Transverse colon (tissue), 4 donors: ENCODE results near the gene HPSE2. TPM values are rescaled to one million over a fixed set of nuclear protein-coding genes. Genes with fewer than 3 reads are reported as not detected.

Experiments used
- DNase-seq: peaks from one replicate; pipeline ENCODE4 v3.0.0-alpha.2; 2019
- H3K27ac ChIP-seq, 4 donors: fragments of 200-600 bp; sonication (generic); 2 replicates each; pipeline ENCODE4 v1.5.1; 2016 to 2018; ENCODE audit warnings: inconsistent platforms in 4 of 4
- H3K27me3 ChIP-seq: fragments of 200-600 bp; sonication (generic); 2 replicates; pipeline ENCODE4 v1.5.1; 2017; ENCODE audit warnings: inconsistent platforms
- H3K36me3 ChIP-seq, 4 donors: fragments of 200-600 bp; sonication (generic); 2 replicates each; pipeline ENCODE4 v1.5.1; 2017 to 2019; ENCODE audit warnings: inconsistent platforms in 4 of 4
- H3K4me1 ChIP-seq, 4 donors: fragments of 200-600 bp; sonication (generic); 2 replicates each; pipeline ENCODE4 v1.5.1; 2017 to 2020; ENCODE audit warnings: inconsistent platforms in 4 of 4
- H3K4me3 ChIP-seq, 4 donors: fragments of 200-600 bp; sonication (generic); 1 replicate in 1 of 4; 2 replicates in 3 of 4; pipeline versions ENCODE4 v1.5.1 to v1.6.1; 2017 to 2019; ENCODE audit warnings: inconsistent platforms in 4 of 4
- H3K9me3 ChIP-seq, 2 donors: fragments of 200-600 bp; sonication (generic); 2 replicates each; pipeline ENCODE4 v1.5.1; 2017 to 2019; ENCODE audit warnings: inconsistent platforms in 2 of 2
- CTCF ChIP-seq, 5 experiments: fragments of 200-600 bp in 3 of 5; fragments of 450-650 bp in 2 of 5; sonication (generic) in 3 of 5; IDR thresholded peaks; 1 replicate in 2 of 5; 2 replicates in 3 of 5; pipeline ENCODE4 v1.5.1; 2016 to 2017; ENCODE audit warnings: antibody characterized with exemption in 5 of 5, inconsistent platforms in 3 of 5, mild to moderate bottlenecking in 2 of 5, moderate library complexity in 1 of 5
- EP300 ChIP-seq: sonication (generic); formaldehyde crosslinking; IDR thresholded peaks from one replicate; pipeline ENCODE4 v1.6.1; 2017; ENCODE audit warnings: antibody characterized with exemption, low read depth
- POLR2A ChIP-seq: fragments of 450-650 bp; IDR thresholded peaks from one replicate; pipeline ENCODE4 v1.6.1; 2016; ENCODE audit warnings: antibody characterized with exemption, mild to moderate bottlenecking, moderate library complexity
- POLR2AphosphoS5 ChIP-seq, 3 donors: sonication (generic); formaldehyde crosslinking; IDR thresholded peaks; one replicate each; pipeline ENCODE4 v1.6.1; 2016; ENCODE audit warnings: antibody characterized with exemption in 3 of 3
- WGBS, 2 donors: methylation state at CpG; one replicate each; pipeline ENCODE4 v1.1.5; 2018; ENCODE audit warnings: low coverage in 1 of 2; 5-methylcytosine and 5-hydroxymethylcytosine counted together
- in situ Hi-C, 4 donors: fragments of 200-750 bp; cut with MboI; loops; one replicate each; pipeline versions ENCODE4 v1.15.0 to v1.15.1; 2017; ENCODE audit warnings: low sequenced_read_pairs in 3 of 4, low pct_ligation_motif_present in 1 of 4, low pct_unique_long_range_greater_than_20kb in 1 of 4
- intact Hi-C: fragments of 100-400 bp; cut with DNase I; formaldehyde crosslinking; loops from one replicate; pipeline ENCODE4 v1.15.1; 2023; ENCODE audit warnings: low total_unique reads
- total RNA-seq, 4 donors: library from RNA; depleted of rRNA; stranded (reverse); fragments of >200 nt; gene quantifications; one replicate each; pipeline ENCODE4 v1.1.0, GENCODE V29; 2016

Gene HPSE2
- total RNA-seq, 4 donors from 2014 or later = 2.2 to 3.0 TPM; not detected in 2

- Histone ChIP-seq H3K27ac (no peak overlapping the region), H3K27me3 (no peaks in the 10 kb centered on the region), H3K4me3 (no peak overlapping the region), H3K36me3 (no peaks in the 10 kb centered on the region), H3K9me3 (no peaks in the 10 kb centered on the region), H3K4me1 (no peaks in the 10 kb centered on the region)
- in situ Hi-C loops (no loop called here), intact Hi-C loops (no loop called here)
- DNase-seq = no peak
- no peak for TF ChIP-seq EP300
- TF ChIP-seq POLR2AphosphoS5 (IDR thresholded peaks at IDR 0.05) = no peak
- no peak for TF ChIP-seq CTCF (IDR thresholded peaks at IDR 0.05)
- TF ChIP-seq POLR2A = no peak
Observed at GRCh38 chr10:99062591-99062990, 173.1 kb downstream of the HPSE2 start.

GRCh38 chr10:99058762-99059161, 176.9 kb downstream of the HPSE2 start:
- Histone ChIP-seq H3K36me3 (no peaks in the 10 kb centered on the region), H3K27ac (no peak overlapping the region), H3K9me3 (no peaks in the 10 kb centered on the region), H3K4me3 (no peak overlapping the region), H3K4me1 (no peaks in the 10 kb centered on the region), H3K27me3 (no peaks in the 10 kb centered on the region)
- intact Hi-C loops = no loop called here
- no peak for DNase-seq
- TF ChIP-seq EP300 (no peak), POLR2AphosphoS5 (IDR thresholded peaks at IDR 0.05) (no peak), CTCF (IDR thresholded peaks at IDR 0.05) (no peak), POLR2A (no peak)
- in situ Hi-C loops = no loop called here

GRCh38 chr10:99057936-99058690, 177.5 kb downstream of the HPSE2 start:
- Histone ChIP-seq H3K4me3 (no peak overlapping the region), H3K9me3 (no peaks in the 10 kb centered on the region), H3K36me3 (no peaks in the 10 kb centered on the region), H3K27ac (no peak overlapping the region), H3K4me1 (no peaks in the 10 kb centered on the region), H3K27me3 (no peaks in the 10 kb centered on the region)
- TF ChIP-seq CTCF (IDR thresholded peaks at IDR 0.05) = no peak
- DNase-seq = no peak
- 36 to 42% methylated on average over 4 of the region's 4 CpGs for WGBS, 2 donors
- in situ Hi-C loops = no loop called here
- intact Hi-C loops = no loop called here

GRCh38 chr10:99045671-99046070, 190.0 kb downstream of the HPSE2 start:
- H3K4me3 ChIP-seq = no peak overlapping the region
- H3K9me3 ChIP-seq = peaks cover 8 to 16% of the 10 kb centered on the region in 2 donors
- no peaks in the 10 kb centered on the region for H3K4me1 ChIP-seq
- in situ Hi-C loops = no loop called here
- H3K27me3 ChIP-seq = no peaks in the 10 kb centered on the region
- no peak overlapping the region for H3K27ac ChIP-seq
- TF ChIP-seq EP300 (no peak), CTCF (IDR thresholded peaks at IDR 0.05) (no peak), POLR2AphosphoS5 (IDR thresholded peaks at IDR 0.05) (no peak)
- H3K36me3 ChIP-seq = no peaks in the 10 kb centered on the region
- intact Hi-C loops = no loop called here
- no peak for DNase-seq
